ENCODE results near the gene PHLDB3.

DNA sequence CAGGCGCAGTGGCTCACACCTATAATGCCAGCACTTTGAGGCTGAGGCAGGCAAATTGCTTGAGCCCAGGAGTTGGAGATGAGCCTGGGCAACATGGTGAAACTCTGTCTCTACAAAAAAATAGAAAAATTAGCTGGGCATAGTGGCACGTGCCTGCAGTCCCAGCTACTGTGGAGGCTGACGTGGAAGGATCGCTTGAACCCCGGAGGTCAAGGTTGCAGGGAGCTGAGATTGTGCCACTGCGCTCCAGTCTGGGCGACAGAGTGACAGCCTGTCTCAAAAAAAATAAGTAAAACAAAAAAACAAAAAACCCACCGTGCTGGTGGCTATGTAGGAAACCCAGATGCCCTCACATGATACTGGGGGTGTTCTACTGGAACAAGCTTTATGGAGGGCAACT, 16.4 kb downstream of the PHLDB3 start:
- TF ChIP-seq TARDBP (IDR thresholded peaks at IDR 0.05) = no peak
- TF ChIP-seq ARNT (IDR thresholded peaks at IDR 0.05) = no peak
- TF ChIP-seq SP1 (IDR thresholded peaks at IDR 0.05) = no peak
